ENCODE results near the gene ANLN.

DNA sequence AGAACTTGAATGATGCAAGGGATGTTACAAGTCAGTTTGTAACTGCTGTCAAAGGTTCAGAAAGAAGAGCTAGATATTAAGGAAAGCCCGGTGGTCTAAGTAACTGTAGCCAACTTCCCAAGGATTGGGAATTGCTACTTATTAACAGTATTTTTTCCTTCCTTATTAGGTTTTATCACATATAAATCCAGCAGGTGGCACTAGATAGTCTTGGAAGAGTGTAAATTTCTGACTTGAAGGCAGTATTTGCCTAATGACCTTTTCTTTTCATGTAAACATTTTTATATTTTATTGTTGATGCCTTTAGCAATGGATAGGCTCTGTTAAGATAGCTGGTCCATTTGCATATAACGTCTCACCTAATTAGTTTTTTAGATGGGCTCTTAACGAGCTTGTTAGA lies 51.2 kb downstream of the ANLN start:
- TF ChIP-seq POLR2A (IDR thresholded peaks at IDR 0.05) = no peak
- TF ChIP-seq CTCF (IDR thresholded peaks at IDR 0.05) = no peak

Data from lower leg skin (tissue), 3 donors.